ENCODE measurements around the gene COL1A1. TPM values are rescaled to one million over a fixed set of nuclear protein-coding genes. Genes with fewer than 3 reads are reported as not detected.
A peak's percentile ranks its signal among the peaks of the same experiment; 100 is the strongest.

Gene COL1A1
- total RNA-seq, 1 donor from 2014 or later = 10.1 TPM

GRCh38 chr17:50176559-50177357 is 24.7 kb downstream of the COL1A1 start:
- Mint-ChIP-seq H3K9me3 (ENCODE audit: unreplicated experiment) (peaks cover 11% of the 10 kb centered on the region), H3K27me3 (ENCODE audit: unreplicated experiment) (peaks cover 9% of the 10 kb centered on the region), H3K4me1 (ENCODE audit: low read depth, unreplicated experiment) (peaks cover 38% of the 10 kb centered on the region), H3K4me3 (ENCODE audit: unreplicated experiment) (no peak overlapping the region), H3K27ac (ENCODE audit: unreplicated experiment) (peak overlapping the region; percentile 66), H3K36me3 (ENCODE audit: unreplicated experiment) (no peaks in the 10 kb centered on the region)
- peak; percentile 15 for DNase-seq
- no peak for TF ChIP-seq CTCF (IDR thresholded peaks at IDR 0.05; ENCODE audit: partially characterized antibody, unreplicated experiment)

GRCh38 chr17:50175035-50175807 is 26.2 kb downstream of the COL1A1 start:
- H3K9me3 Mint-ChIP-seq (ENCODE audit: unreplicated experiment) = peaks cover 11% of the 10 kb centered on the region
- H3K4me3 Mint-ChIP-seq (ENCODE audit: unreplicated experiment) = no peak overlapping the region
- no peak overlapping the region for H3K27ac Mint-ChIP-seq (ENCODE audit: unreplicated experiment)
- no peaks in the 10 kb centered on the region for H3K36me3 Mint-ChIP-seq (ENCODE audit: unreplicated experiment)
- peaks cover 9% of the 10 kb centered on the region for H3K27me3 Mint-ChIP-seq (ENCODE audit: unreplicated experiment)
- peaks cover 42% of the 10 kb centered on the region for H3K4me1 Mint-ChIP-seq (ENCODE audit: low read depth, unreplicated experiment)
- TF ChIP-seq CTCF (IDR thresholded peaks at IDR 0.05; ENCODE audit: partially characterized antibody, unreplicated experiment) = no peak
- DNase-seq = peak; percentile 50

GRCh38 chr17:50174444-50174843 is 27.0 kb downstream of the COL1A1 start:
- Mint-ChIP-seq H3K4me1 (ENCODE audit: low read depth, unreplicated experiment) (peaks cover 42% of the 10 kb centered on the region), H3K36me3 (ENCODE audit: unreplicated experiment) (no peaks in the 10 kb centered on the region), H3K27me3 (ENCODE audit: unreplicated experiment) (peaks cover 5% of the 10 kb centered on the region), H3K27ac (ENCODE audit: unreplicated experiment) (peak overlapping the region; percentile 43), H3K4me3 (ENCODE audit: unreplicated experiment) (no peak overlapping the region), H3K9me3 (ENCODE audit: unreplicated experiment) (peaks cover 11% of the 10 kb centered on the region)
- TF ChIP-seq CTCF (IDR thresholded peaks at IDR 0.05; ENCODE audit: partially characterized antibody, unreplicated experiment) = no peak
- DNase-seq = no peak

GRCh38 chr17:50173335-50173941 is 28.0 kb downstream of the COL1A1 start:
- Mint-ChIP-seq H3K4me1 (ENCODE audit: low read depth, unreplicated experiment) (peaks cover 39% of the 10 kb centered on the region), H3K27ac (ENCODE audit: unreplicated experiment) (peak overlapping the region; percentile 5), H3K9me3 (ENCODE audit: unreplicated experiment) (peaks cover 9% of the 10 kb centered on the region), H3K27me3 (ENCODE audit: unreplicated experiment) (peaks cover 9% of the 10 kb centered on the region), H3K36me3 (ENCODE audit: unreplicated experiment) (no peaks in the 10 kb centered on the region), H3K4me3 (ENCODE audit: unreplicated experiment) (peak overlapping the region; percentile 34)
- DNase-seq = no peak
- no peak for TF ChIP-seq CTCF (IDR thresholded peaks at IDR 0.05; ENCODE audit: partially characterized antibody, unreplicated experiment)
